Psoas muscle (tissue), 8 donors: ENCODE results near the gene GPC6. TPM values are rescaled to one million over a fixed set of nuclear protein-coding genes. Genes with fewer than 3 reads are reported as not detected.

Source experiments
- ATAC-seq, 4 donors: fragments of 200-7000 bp; cut with Tn5 transposase; one replicate each; pipeline ENCODE4 v1.9.1; 2020; ENCODE audit warnings: moderate library complexity in 3 of 4, mild to moderate bottlenecking in 2 of 4
- DNase-seq, 2 donors: peaks; one replicate each; pipeline ENCODE4 v3.0.0-alpha.2; 2020
- H3K27ac ChIP-seq: fragments of 200-600 bp; one replicate; pipeline ENCODE4 v1.8.0; 2022
- H3K27me3 ChIP-seq, 3 donors: fragments of 200-600 bp in 1 of 3; one replicate each; pipeline versions ENCODE4 v1.6.1 to v1.8.0; 2013 to 2022; ENCODE audit warnings: low read length in 2 of 3, mild to moderate bottlenecking in 2 of 3, moderate library complexity in 1 of 3; ENCODE audit not compliant: insufficient read depth in 3 of 3
- H3K36me3 ChIP-seq, 2 donors: fragments of 200-600 bp in 1 of 2; one replicate each; pipeline versions ENCODE4 v1.6.1 to v1.8.0; 2013 to 2022; ENCODE audit warnings: low read depth in 1 of 2, mild to moderate bottlenecking in 1 of 2, moderate library complexity in 1 of 2; ENCODE audit not compliant: insufficient read depth in 1 of 2
- H3K4me1 ChIP-seq: fragments of 200-600 bp; one replicate; pipeline ENCODE4 v1.8.0; 2022
- H3K4me3 ChIP-seq: fragments of 200-600 bp; one replicate; pipeline ENCODE4 v1.8.0; 2022; ENCODE audit warnings: mild to moderate bottlenecking
- H3K9me3 ChIP-seq: fragments of 200-600 bp; one replicate; pipeline ENCODE4 v1.8.0; 2022
- WGBS, 3 donors: extraction: QIAGEN DNeasy Blood & Tissue Kit; methylation state at CpG; one replicate each; pipeline versions ENCODE4 v1.1.6 to v1.1.7; 2013; 5-methylcytosine and 5-hydroxymethylcytosine counted together
- intact Hi-C, 2 donors: fragments of 100-400 bp; cut with DNase I; formaldehyde crosslinking; loops; one replicate each; pipeline versions ENCODE4 v1.11.0 to v1.14.2; 2022
- polyA plus RNA-seq, 3 donors: library from polyadenylated mRNA; stranded (reverse); fragments of 200-250 nt; gene quantifications; one replicate each; pipeline ENCODE4 v1.2.3, GENCODE V29; 2013
- total RNA-seq, 4 donors: library from RNA; stranded (reverse); fragmentation: NEBNext Ultra II Directional in 2 of 4; extraction: Animal tissue kit (Norgen Biotek cat#: 25700) in 2 of 4; gene quantifications; one replicate each; pipeline versions ENCODE4 v1.2.1 to v1.2.4, GENCODE V29; 2021 to 2023
- TF ChIP-seq, protein P1 (sequence below): fragments of 200-600 bp; IDR thresholded peaks from one replicate; pipeline ENCODE4 v1.8.0; 2022; ENCODE audit warnings: antibody characterized with exemption
- donor health status: healthy with polysubstance abuse.
- donor health status: DM: no; HTN: no; CAD: no; lungs with moderate emphysema.
- donor health status: Bipolar disorder and iron deficiency.
- donor health status: healthy.
- donor health status: DM: yes; HTN: yes; CAD: no.
- donor health status: DM: no; HTN: no; CAD: no.
- donor health status: DM: no; HTN: no; CAD: no.
- donor health status: DM: yes; HTN: yes; CAD: no.

The GPC6 gene
- total and polyA plus RNA-seq, 7 donors, result 0.07 to 3.7 (median 0.57) TPM

DNA sequence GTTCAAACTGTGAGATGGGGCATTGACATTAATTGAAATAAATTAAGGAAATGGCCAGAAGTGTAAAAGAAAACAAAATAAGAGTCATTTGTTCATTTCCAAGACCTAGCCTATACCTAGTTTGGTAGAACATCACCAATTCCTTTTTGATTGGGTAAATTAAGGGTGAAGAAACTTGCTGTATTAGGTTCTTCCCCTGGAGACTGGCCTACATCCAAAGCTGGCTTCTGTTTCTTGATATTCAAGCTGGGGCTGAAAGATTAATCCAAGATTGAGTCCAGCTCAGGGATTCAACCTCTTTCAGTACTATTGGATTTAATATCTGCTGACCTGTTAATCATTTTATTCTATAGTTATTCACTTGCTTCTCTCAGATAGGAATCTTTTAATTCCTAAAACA is 183.2 kb downstream of the GPC6 start:
- TF ChIP-seq, protein P1, sequence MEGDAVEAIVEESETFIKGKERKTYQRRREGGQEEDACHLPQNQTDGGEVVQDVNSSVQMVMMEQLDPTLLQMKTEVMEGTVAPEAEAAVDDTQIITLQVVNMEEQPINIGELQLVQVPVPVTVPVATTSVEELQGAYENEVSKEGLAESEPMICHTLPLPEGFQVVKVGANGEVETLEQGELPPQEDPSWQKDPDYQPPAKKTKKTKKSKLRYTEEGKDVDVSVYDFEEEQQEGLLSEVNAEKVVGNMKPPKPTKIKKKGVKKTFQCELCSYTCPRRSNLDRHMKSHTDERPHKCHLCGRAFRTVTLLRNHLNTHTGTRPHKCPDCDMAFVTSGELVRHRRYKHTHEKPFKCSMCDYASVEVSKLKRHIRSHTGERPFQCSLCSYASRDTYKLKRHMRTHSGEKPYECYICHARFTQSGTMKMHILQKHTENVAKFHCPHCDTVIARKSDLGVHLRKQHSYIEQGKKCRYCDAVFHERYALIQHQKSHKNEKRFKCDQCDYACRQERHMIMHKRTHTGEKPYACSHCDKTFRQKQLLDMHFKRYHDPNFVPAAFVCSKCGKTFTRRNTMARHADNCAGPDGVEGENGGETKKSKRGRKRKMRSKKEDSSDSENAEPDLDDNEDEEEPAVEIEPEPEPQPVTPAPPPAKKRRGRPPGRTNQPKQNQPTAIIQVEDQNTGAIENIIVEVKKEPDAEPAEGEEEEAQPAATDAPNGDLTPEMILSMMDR, result no peak
- Histone ChIP-seq H3K4me1 (no peaks in the 10 kb centered on the region), H3K27me3 (no peaks in the 10 kb centered on the region), H3K9me3 (no peaks in the 10 kb centered on the region), H3K4me3 (no peak overlapping the region), H3K36me3 (no peaks in the 10 kb centered on the region), H3K27ac (no peak overlapping the region)
- DNase-seq, result no peak
- ATAC-seq, result no peak
- intact Hi-C loops, result no loop called here

GRCh38 chr13:93411186-93411680 is 184.6 kb downstream of the GPC6 start:
- Histone ChIP-seq H3K27ac (no peak overlapping the region), H3K9me3 (no peaks in the 10 kb centered on the region), H3K36me3 (no peaks in the 10 kb centered on the region), H3K4me1 (no peaks in the 10 kb centered on the region), H3K4me3 (no peak overlapping the region), H3K27me3 (no peaks in the 10 kb centered on the region)
- DNase-seq (no peak), ATAC-seq (no peak)
- TF ChIP-seq, protein P1, result no peak
- 91 to 94% (median 93%) methylated on average over 3 of the region's 3 CpGs for WGBS, 3 donors
- intact Hi-C loops, result no loop called here

DNA sequence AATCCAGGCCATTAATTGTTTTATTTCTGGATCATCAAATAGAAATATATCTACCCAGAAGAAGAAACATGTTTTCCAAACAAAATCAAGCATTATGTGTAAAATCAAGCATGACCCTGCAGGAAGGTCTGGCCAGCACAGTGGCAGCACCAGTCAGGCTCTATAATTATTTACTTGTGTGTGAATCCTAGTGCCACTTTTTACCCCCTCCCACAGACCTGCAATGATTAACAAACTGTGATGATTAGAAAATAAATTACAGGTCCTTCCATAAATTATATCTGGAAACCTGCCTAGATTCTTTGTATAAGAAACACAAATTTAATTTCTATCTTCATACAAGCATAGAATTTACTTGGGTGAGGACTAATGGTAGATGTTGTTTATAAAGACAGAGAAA is 186.1 kb downstream of the GPC6 start:
- Histone ChIP-seq H3K27me3 (no peaks in the 10 kb centered on the region), H3K4me1 (no peaks in the 10 kb centered on the region), H3K4me3 (no peak overlapping the region), H3K9me3 (no peaks in the 10 kb centered on the region), H3K27ac (no peak overlapping the region), H3K36me3 (no peaks in the 10 kb centered on the region)
- DNase-seq, result no peak
- ATAC-seq, result no peak
- intact Hi-C loops, result no loop called here
- TF ChIP-seq, protein P1, result no peak

DNA sequence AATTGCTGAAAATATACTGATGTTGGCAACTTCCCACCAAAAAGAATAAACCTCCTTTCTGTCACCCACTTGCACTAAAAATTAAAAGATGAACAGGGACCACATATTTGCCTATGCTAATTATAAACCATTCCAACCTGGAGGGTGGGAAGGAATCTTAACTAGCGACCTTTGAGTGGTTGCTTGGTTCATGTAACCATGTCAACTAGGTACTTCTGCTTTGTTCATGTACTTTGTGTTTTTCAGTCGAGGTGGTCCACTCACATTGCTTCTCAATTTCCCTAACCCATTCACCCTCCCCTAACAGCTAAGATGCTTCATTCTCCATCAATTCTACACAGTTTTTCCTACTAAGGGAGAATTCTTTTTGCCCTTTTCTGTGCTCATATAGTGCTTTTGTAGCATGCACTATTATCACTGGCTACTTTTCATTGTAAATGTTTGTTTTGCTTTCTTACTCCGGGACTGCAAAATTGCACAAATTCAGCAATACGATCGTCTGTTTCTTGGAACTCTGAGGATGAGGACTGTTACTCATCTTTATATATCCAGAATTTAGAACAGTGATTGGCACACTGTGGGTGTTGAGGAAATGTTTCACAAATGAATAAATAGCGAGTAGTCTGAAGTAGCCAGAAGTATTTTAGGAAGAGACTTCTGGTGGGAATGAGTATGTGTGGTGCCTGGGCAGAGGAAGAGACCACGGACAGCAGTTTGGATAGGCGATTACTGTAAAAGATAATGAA is 187.5 kb downstream of the GPC6 start:
- no peak overlapping the region for H3K4me3 ChIP-seq
- no peaks in the 10 kb centered on the region for H3K36me3 ChIP-seq
- ATAC-seq, result no peak
- intact Hi-C loops, result no loop called here
- WGBS, 3 donors, result 66 to 74% (median 70%) methylated on average over 8 of the region's 8 CpGs
- H3K9me3 ChIP-seq, result no peaks in the 10 kb centered on the region
- H3K27ac ChIP-seq, result no peak overlapping the region
- no peak for DNase-seq
- no peaks in the 10 kb centered on the region for H3K27me3 ChIP-seq
- TF ChIP-seq, protein P1, result no peak
- no peaks in the 10 kb centered on the region for H3K4me1 ChIP-seq
